ENCODE measurements around the gene EMP2. TPM values are rescaled to one million over a fixed set of nuclear protein-coding genes. Genes with fewer than 3 reads are reported as not detected.

Gene EMP2
- total and polyA plus RNA-seq, 2 donors: 4.8 to 11.7 TPM

DNA sequence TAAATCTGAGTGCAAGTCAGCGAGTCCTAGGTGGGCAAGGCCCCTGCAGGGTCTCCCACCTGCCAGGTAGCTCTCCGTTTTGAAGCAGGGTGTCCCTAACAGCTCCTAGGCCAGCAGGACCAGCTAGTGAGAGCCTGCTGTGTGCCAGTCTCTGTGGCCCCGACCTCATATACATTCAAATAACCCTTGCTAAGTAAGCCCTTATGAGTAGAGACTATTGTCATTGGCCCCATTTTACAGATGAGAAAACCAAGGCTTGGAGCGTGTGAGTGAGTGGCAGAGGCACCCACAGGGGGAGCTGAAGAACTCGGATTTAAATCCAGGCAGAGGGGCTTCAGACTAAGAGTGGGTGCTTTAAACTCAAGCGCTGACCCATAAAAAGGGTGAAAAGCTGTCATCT lies 39.7 kb upstream of the EMP2 start:
- Histone ChIP-seq H3K4me3 (ENCODE audit: low read length in 2 of 2) (no peak overlapping the region), H3K27ac (ENCODE audit: low read depth in 1 of 2, low read length in 1 of 2) (no peak overlapping the region)
- WGBS: 87% methylated on average over 6 of the region's 6 CpGs

GRCh38 chr16:10619271-10619849 lies 39.0 kb upstream of the EMP2 start:
- Histone ChIP-seq H3K27ac (ENCODE audit: low read depth in 1 of 2, low read length in 1 of 2) (no peak overlapping the region), H3K4me3 (ENCODE audit: low read length in 2 of 2) (no peak overlapping the region), H3K4me1 (ENCODE audit: control insufficient read depth in 2 of 2, insufficient read depth in 2 of 2, low read length in 2 of 2) (peaks cover 0 to 9% of the 10 kb centered on the region in 2 donors), H3K9me3 (ENCODE audit: control insufficient read depth in 2 of 2, insufficient read depth in 1 of 2, low read length in 1 of 2) (no peaks in the 10 kb centered on the region), H3K36me3 (ENCODE audit: control insufficient read depth in 2 of 2, insufficient read depth in 2 of 2, low read length in 1 of 2) (no peaks in the 10 kb centered on the region), H3K27me3 (ENCODE audit: control insufficient read depth in 2 of 2, insufficient read depth in 1 of 2, low read length in 1 of 2) (peaks cover 0 to 29% of the 10 kb centered on the region in 2 donors)
- no peak for DNase-seq (ENCODE audit: low read depth in 6 of 9, low spot score in 9 of 9)
- WGBS: 46% methylated on average over 25 of the region's 25 CpGs

More for the DNA sequence above, 39.7 kb upstream of the EMP2 start:
- no peak for DNase-seq (ENCODE audit: low read depth in 6 of 9, low spot score in 9 of 9)
- Histone ChIP-seq H3K36me3 (ENCODE audit: control insufficient read depth in 2 of 2, insufficient read depth in 2 of 2, low read length in 1 of 2) (no peaks in the 10 kb centered on the region), H3K4me1 (ENCODE audit: control insufficient read depth in 2 of 2, insufficient read depth in 2 of 2, low read length in 2 of 2) (peaks cover 0 to 9% of the 10 kb centered on the region in 2 donors), H3K9me3 (ENCODE audit: control insufficient read depth in 2 of 2, insufficient read depth in 1 of 2, low read length in 1 of 2) (no peaks in the 10 kb centered on the region), H3K27me3 (ENCODE audit: control insufficient read depth in 2 of 2, insufficient read depth in 1 of 2, low read length in 1 of 2) (peaks cover 0 to 29% of the 10 kb centered on the region in 2 donors)

- no peak overlapping the region for H3K4me3 ChIP-seq (ENCODE audit: low read length in 2 of 2)
- H3K27ac ChIP-seq (ENCODE audit: low read depth in 1 of 2, low read length in 1 of 2): no peak overlapping the region
- no peak for DNase-seq (ENCODE audit: low read depth in 6 of 9, low spot score in 9 of 9)
- H3K36me3 ChIP-seq (ENCODE audit: control insufficient read depth in 2 of 2, insufficient read depth in 2 of 2, low read length in 1 of 2): no peaks in the 10 kb centered on the region
- WGBS: 85% methylated on average over 13 of the region's 13 CpGs
- no peaks in the 10 kb centered on the region for H3K9me3 ChIP-seq (ENCODE audit: control insufficient read depth in 2 of 2, insufficient read depth in 1 of 2, low read length in 1 of 2)
- H3K27me3 ChIP-seq (ENCODE audit: control insufficient read depth in 2 of 2, insufficient read depth in 1 of 2, low read length in 1 of 2): peaks cover 0 to 29% of the 10 kb centered on the region in 2 donors
- H3K4me1 ChIP-seq (ENCODE audit: control insufficient read depth in 2 of 2, insufficient read depth in 2 of 2, low read length in 2 of 2): peaks cover 0 to 9% of the 10 kb centered on the region in 2 donors
Observed at GRCh38 chr16:10618710-10619209, 38.4 kb upstream of the EMP2 start.

- H3K9me3 ChIP-seq (ENCODE audit: control insufficient read depth in 2 of 2, insufficient read depth in 1 of 2, low read length in 1 of 2): no peaks in the 10 kb centered on the region
- peaks cover 0 to 9% of the 10 kb centered on the region in 2 donors for H3K4me1 ChIP-seq (ENCODE audit: control insufficient read depth in 2 of 2, insufficient read depth in 2 of 2, low read length in 2 of 2)
- no peaks in the 10 kb centered on the region for H3K36me3 ChIP-seq (ENCODE audit: control insufficient read depth in 2 of 2, insufficient read depth in 2 of 2, low read length in 1 of 2)
- DNase-seq (ENCODE audit: low read depth in 6 of 9, low spot score in 9 of 9): no peak
- H3K27ac ChIP-seq (ENCODE audit: low read depth in 1 of 2, low read length in 1 of 2): no peak overlapping the region
- peaks cover 0 to 29% of the 10 kb centered on the region in 2 donors for H3K27me3 ChIP-seq (ENCODE audit: control insufficient read depth in 2 of 2, insufficient read depth in 1 of 2, low read length in 1 of 2)
- H3K4me3 ChIP-seq (ENCODE audit: low read length in 2 of 2): no peak overlapping the region
- 90% methylated on average over 12 of the region's 12 CpGs for WGBS
Observed at GRCh38 chr16:10617662-10618420, 37.4 kb upstream of the EMP2 start.

DNA sequence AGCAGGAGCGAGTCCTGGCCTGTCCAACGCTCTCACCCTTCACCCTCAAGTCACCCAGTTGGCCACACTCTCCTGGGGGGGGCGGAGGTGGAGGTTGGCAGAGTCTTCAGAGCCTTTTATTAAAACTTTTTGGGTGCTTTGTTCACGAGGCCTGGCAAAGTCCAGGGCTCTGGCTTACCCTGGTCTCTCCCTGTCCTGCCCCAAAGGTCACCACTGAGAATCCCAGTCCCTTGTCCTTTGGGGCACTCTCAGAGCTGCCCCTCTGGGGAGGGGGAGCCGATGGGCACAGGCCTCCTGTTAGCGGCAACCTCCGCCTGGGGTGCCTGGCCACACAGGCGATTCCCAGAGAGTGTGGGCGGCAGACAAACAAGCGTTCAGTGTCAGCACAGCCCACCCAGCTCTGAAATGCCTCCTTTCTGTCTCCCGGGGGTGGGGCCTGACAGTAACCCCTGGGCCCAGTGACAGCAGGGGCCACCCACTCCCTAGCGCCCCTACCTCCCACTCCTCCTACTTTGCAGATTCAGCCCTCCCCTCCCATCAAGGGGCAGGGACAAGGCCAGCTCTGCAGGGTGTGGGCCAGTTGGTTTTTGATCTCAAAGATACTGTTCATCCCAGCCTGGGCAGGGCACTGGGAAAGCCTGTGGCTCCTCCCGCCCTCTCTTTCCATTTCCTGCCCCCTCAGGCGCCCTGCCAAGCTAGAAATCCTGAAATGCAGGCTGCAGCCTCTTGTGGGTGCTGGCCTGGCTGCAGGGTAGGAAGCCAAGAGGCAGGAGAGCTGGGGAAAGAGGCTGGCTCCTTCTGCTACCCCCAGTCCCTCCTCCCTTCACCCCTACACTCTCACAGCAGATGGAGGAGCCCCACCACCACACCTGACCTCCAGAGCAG lies 36.6 kb upstream of the EMP2 start:
- no peak overlapping the region for H3K4me3 ChIP-seq (ENCODE audit: low read length in 2 of 2)
- WGBS: 77% methylated on average over 14 of the region's 14 CpGs
- H3K27me3 ChIP-seq (ENCODE audit: control insufficient read depth in 2 of 2, insufficient read depth in 1 of 2, low read length in 1 of 2): peaks cover 0 to 29% of the 10 kb centered on the region in 2 donors
- H3K4me1 ChIP-seq (ENCODE audit: control insufficient read depth in 2 of 2, insufficient read depth in 2 of 2, low read length in 2 of 2): peaks cover 0 to 9% of the 10 kb centered on the region in 2 donors
- no peak for DNase-seq (ENCODE audit: low read depth in 6 of 9, low spot score in 9 of 9)
- no peaks in the 10 kb centered on the region for H3K36me3 ChIP-seq (ENCODE audit: control insufficient read depth in 2 of 2, insufficient read depth in 2 of 2, low read length in 1 of 2)
- no peaks in the 10 kb centered on the region for H3K9me3 ChIP-seq (ENCODE audit: control insufficient read depth in 2 of 2, insufficient read depth in 1 of 2, low read length in 1 of 2)
- no peak overlapping the region for H3K27ac ChIP-seq (ENCODE audit: low read depth in 1 of 2, low read length in 1 of 2)

- DNase-seq (ENCODE audit: low read depth in 6 of 9, low spot score in 9 of 9): no peak
- H3K4me1 ChIP-seq (ENCODE audit: control insufficient read depth in 2 of 2, insufficient read depth in 2 of 2, low read length in 2 of 2): peaks cover 0 to 9% of the 10 kb centered on the region in 2 donors
- H3K27ac ChIP-seq (ENCODE audit: low read depth in 1 of 2, low read length in 1 of 2): no peak overlapping the region
- H3K4me3 ChIP-seq (ENCODE audit: low read length in 2 of 2): no peak overlapping the region
- peaks cover 0 to 29% of the 10 kb centered on the region in 2 donors for H3K27me3 ChIP-seq (ENCODE audit: control insufficient read depth in 2 of 2, insufficient read depth in 1 of 2, low read length in 1 of 2)
- no peaks in the 10 kb centered on the region for H3K36me3 ChIP-seq (ENCODE audit: control insufficient read depth in 2 of 2, insufficient read depth in 2 of 2, low read length in 1 of 2)
- WGBS: 92% methylated on average over 6 of the region's 6 CpGs
- H3K9me3 ChIP-seq (ENCODE audit: control insufficient read depth in 2 of 2, insufficient read depth in 1 of 2, low read length in 1 of 2): no peaks in the 10 kb centered on the region
Observed at GRCh38 chr16:10616419-10616755, 36.0 kb upstream of the EMP2 start.

GRCh38 chr16:10614685-10615084 lies 34.3 kb upstream of the EMP2 start:
- Histone ChIP-seq H3K27ac (ENCODE audit: low read depth in 1 of 2, low read length in 1 of 2) (no peak overlapping the region), H3K27me3 (ENCODE audit: control insufficient read depth in 2 of 2, insufficient read depth in 1 of 2, low read length in 1 of 2) (peaks cover 0 to 23% of the 10 kb centered on the region in 2 donors), H3K4me3 (ENCODE audit: low read length in 2 of 2) (no peak overlapping the region), H3K9me3 (ENCODE audit: control insufficient read depth in 2 of 2, insufficient read depth in 1 of 2, low read length in 1 of 2) (no peaks in the 10 kb centered on the region), H3K36me3 (ENCODE audit: control insufficient read depth in 2 of 2, insufficient read depth in 2 of 2, low read length in 1 of 2) (no peaks in the 10 kb centered on the region), H3K4me1 (ENCODE audit: control insufficient read depth in 2 of 2, insufficient read depth in 2 of 2, low read length in 2 of 2) (peaks cover 0 to 9% of the 10 kb centered on the region in 2 donors)
- no peak for DNase-seq (ENCODE audit: low read depth in 6 of 9, low spot score in 9 of 9)

DNA sequence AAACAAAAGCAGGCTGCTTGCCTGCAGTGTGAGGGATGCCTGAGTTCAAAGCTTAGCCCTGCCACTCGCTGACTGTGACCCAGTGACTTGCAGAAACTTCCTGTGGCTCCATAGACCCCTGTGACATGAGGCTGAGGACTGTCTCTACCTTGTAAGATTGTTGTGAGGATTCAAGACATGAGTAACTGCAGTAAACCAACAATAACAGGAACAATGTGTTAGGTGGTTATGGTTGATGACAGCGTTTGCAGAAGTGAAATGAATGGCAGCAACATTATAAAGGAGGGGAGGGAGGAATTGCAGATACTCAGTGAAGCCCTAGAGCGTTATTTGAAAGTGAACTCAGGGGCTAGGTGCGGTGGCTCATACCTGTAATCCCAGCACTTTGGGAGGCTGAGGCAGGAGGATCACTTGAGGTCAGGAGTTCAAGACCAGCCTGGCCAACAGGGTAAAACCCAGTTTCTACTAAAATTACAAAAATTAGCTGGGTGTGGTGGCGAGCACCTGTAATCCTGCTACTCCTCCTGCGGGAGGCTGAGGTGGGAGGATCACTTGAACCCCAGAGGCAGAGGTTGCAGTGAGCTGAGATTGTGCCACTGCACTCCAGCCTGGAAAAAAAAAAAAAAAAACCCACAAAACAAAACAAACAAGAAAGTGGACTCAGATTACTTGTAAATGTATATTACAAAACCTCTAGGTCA lies 33.5 kb upstream of the EMP2 start:
- no peak overlapping the region for H3K4me3 ChIP-seq (ENCODE audit: low read length in 2 of 2)
- peaks cover 0 to 16% of the 10 kb centered on the region in 2 donors for H3K27me3 ChIP-seq (ENCODE audit: control insufficient read depth in 2 of 2, insufficient read depth in 1 of 2, low read length in 1 of 2)
- H3K9me3 ChIP-seq (ENCODE audit: control insufficient read depth in 2 of 2, insufficient read depth in 1 of 2, low read length in 1 of 2): no peaks in the 10 kb centered on the region
- 65% methylated on average over 6 of the region's 6 CpGs for WGBS
- H3K27ac ChIP-seq (ENCODE audit: low read depth in 1 of 2, low read length in 1 of 2): no peak overlapping the region
- no peaks in the 10 kb centered on the region for H3K36me3 ChIP-seq (ENCODE audit: control insufficient read depth in 2 of 2, insufficient read depth in 2 of 2, low read length in 1 of 2)
- peaks cover 0 to 9% of the 10 kb centered on the region in 2 donors for H3K4me1 ChIP-seq (ENCODE audit: control insufficient read depth in 2 of 2, insufficient read depth in 2 of 2, low read length in 2 of 2)
- DNase-seq (ENCODE audit: low read depth in 6 of 9, low spot score in 9 of 9): no peak

All from thymus (tissue), 11 donors.